Renal cortical epithelial cell (primary cell): ENCODE results near the gene TTC28. TPM values are rescaled to one million over a fixed set of nuclear protein-coding genes. Genes with fewer than 3 reads are reported as not detected.
A peak's percentile ranks its signal among the peaks of the same experiment; 100 is the strongest.
"Not testable (repeated sequence)": the region's sequence is repeated elsewhere in the genome, so short reads cannot be mapped to it uniquely, and the experiment has no call there.

Source experiments
- DNase-seq: peaks from one replicate; pipeline ENCODE4 v3.0.0-alpha.2; 2011; ENCODE audit warnings: low read depth
- total RNA-seq: library from RNA; depleted of rRNA; stranded (reverse); fragments of >200 nt; gene quantifications from 2 replicates; pipeline ENCODE4 v1.2.3, GENCODE V29; 2014

Gene TTC28
- total RNA-seq, 1 donor from 2014 or later: 28.3 TPM

- no peak for DNase-seq
Measured at GRCh38 chr22:28604966-28605761, 74.5 kb downstream of the TTC28 start.

DNA sequence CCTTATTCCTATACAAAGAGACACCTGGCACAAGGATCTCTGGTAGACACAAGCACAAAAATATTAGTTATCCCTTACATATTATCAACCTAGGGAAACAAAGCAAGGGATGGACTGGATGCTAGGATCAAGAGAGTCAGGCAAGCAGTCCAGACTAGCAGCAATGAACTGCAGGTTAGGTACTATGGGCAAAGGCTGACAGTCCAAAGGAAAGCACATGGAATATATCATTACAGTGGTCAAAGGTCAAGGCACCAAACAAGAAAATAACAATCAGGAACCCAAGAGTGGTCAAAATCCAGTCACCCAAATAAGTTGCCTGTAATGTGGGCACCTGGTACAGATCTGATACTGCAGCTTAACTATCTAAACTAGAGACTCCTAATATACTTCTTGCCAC is 77.7 kb downstream of the TTC28 start:
- DNase-seq: no peak

DNA sequence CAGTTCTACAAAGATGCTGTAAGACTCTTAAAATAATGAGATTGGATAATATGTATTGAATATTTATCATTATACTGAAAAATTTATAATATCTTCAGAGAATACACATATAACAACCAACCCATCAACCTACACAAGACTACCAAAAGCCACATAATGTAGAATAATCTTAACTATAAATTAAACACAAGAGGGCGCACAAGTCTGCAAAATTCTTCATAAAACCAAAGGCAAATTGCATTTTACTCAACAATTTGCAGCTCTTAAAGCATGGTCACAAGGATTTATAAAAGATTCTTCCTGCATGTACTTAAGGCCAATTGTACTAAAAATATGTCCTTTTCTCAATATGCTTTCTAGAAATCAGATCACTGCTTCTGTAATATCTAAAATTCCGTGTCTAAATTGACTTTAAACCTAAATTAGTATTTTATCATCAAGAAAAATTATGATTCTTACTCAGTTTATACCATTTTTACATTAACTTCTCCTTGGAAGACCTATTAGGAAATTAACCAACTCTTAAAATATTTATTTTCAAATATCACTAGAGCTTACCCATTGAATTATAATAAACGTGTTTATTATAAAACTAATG is 79.0 kb downstream of the TTC28 start:
- DNase-seq: peak; percentile 71

DNA sequence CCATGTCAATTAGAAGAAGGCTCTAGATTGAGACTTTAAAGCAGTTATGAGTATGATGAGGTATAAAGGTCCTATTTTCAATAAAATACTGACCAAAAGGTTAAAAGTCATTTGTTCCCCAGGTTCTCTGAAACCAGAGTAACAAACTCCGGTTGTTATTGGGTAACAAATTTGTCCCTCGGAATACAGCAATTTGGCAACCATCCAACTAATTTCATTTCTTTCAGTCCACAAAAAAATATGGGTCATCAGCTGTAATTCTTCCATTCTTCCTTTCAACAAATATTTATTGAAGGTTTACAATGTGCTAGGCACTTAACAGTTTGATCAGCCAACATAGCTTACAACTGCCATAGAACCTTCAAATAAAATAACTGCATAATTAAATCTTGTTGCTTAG is 79.9 kb downstream of the TTC28 start:
- DNase-seq: no peak

DNA sequence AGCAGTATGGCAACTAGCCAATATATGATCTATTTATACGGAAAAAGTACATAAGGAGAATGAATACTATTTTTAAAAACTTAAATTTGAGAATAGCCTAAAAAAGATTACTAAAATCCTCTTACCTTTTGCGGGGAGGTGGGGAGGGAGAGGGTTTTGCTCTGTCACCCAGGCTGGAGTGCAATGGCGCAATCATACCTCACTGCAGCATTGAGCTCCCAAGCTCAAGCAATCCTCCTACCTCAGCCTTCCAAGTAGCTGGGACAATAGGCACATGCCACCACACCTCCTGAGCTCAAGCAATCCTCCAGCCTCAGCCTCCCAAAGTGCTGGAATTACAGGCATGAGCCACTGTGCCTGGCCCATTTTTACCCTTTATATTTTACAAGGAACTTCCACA is 82.0 kb downstream of the TTC28 start:
- DNase-seq: no peak

- DNase-seq: peak; percentile 82
Measured at GRCh38 chr22:28594797-28595462, 84.7 kb downstream of the TTC28 start.

DNA sequence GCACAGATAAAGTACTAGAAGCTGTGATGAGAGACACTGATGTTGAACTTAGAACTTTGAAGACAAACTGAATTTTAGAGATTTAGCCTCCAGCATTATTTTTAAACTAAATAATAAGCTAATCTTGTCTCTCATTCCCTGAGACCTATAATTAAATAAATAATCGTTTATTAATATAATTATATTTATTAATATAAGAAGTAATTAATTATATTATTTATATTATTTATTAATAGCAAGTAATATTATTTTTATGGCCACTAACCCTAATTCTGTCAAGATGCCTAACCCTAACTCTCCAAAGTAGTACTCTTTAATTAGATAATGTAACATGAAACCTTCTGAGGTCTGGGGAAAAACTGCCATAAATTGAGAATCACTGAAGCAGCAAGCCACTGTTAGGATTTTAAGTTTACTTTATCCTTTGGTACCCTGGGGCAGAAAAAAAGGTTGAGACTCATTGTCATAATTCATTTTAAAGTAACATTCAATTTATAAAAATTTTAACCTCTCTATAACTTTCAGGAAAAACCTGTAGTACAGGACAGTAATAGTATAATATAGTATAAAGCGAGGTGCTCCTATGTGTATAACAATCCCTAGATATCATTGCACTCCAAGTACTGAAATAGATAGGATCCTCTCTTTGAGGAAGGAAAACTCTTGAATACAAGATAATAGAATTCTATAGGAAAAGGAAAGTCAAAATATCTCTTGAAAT is 85.4 kb downstream of the TTC28 start:
- peak; percentile 21 for DNase-seq

DNA sequence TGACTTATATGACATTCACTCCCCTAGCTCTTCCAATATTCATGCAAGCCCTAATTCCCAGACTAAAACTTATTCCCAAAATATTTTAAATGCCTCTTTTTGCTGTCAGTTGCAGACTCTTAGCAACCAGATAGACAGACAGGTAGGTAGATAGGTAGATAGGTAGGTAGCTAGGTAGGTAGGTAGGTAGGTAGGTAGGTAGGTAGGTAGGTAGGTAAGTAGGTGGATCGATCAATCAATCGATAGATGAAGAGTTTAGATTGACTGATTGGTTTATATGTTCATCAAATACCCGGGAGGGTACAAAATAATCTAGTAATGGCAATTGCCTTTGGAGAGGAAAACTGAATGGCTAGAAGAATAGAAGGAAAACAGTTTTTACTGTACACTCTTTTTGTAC is 86.3 kb downstream of the TTC28 start:
- no peak for DNase-seq

- DNase-seq: no peak
Measured at GRCh38 chr22:28589102-28589750, 90.4 kb downstream of the TTC28 start.

- no peak for DNase-seq
Measured at GRCh38 chr22:28585324-28585723, 94.3 kb downstream of the TTC28 start.

GRCh38 chr22:28582806-28583205 is 96.8 kb downstream of the TTC28 start:
- DNase-seq: peak; percentile 16

- DNase-seq: no peak
Measured at GRCh38 chr22:28581016-28581415, 98.6 kb downstream of the TTC28 start.

DNA sequence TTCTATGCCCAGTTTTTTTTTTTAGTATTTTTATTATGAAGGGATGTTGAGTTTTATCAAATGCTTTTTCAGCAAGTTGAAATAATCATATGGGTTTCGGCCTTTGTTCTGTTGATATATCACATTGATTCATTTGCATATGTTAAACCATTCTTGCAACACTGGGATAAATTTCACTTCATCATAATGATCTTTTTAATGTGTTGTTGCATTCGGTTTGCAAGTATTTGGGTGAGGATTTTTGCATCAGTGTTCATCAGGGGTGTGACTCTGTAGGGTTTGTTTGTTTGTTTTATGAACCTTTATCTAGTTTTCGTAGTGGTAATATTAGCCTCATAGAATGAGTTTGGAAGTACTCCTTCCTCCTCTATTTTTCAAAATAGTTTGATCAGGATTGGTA is 103.5 kb downstream of the TTC28 start:
- DNase-seq: no peak

DNA sequence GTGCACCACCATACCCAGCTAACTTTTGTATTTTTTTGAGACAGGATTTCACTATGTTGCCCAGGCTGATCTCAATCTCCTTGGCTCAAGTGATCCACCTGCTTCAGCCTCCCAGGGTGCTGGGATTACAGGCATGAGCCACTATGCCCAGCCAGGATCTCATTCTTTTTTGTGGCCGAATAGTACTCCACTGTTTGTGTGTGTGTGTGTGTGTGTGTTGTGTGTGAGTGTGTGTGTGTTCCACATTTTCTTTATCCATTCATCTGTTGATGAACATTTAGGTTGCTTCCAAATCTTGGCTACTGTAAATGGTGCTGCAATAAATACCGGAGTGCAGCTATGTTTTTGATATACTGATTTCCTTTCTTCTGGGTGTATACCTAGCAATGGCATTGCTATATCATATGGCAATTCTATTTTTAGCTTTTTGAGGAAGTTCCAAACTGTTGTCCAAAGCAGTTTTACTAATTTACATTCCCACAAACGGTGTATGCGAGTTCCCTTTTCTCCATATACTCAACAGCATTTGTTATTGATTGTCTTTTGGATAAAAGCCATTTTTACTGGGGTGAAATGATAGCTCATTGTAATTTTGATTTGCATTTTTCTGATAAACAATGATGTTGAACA is 105.4 kb downstream of the TTC28 start:
- DNase-seq: no peak

DNA sequence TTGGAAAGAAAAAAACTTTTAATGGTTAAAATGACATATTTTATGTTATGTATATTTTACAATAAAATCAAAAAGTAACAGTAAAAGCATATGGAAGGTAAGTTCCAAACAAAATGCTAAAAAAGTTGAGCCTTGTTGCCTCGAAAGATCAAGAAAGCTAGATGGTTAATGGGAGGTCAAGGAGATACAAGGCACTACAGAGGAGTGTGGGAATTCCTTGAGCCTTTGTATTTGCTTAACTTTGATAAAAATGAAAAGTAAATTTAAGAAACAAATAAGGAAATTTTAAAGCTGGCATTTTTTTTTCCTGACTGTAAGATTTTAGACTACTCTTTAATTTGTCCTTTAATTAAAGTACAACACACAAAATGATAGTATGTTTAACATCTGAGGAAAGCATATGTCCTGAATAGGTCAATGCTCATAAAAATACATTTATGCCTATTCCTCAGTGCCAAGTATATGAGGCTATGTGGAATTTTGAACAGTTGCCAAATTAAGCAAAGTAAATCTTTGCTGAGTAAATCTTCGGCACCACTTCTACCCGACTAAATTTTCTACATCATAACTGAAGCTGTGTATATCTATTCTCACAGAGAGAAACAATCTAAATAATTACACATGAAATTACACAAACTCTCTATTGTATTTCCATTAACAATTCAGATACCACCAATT is 108.8 kb downstream of the TTC28 start:
- no peak for DNase-seq

DNA sequence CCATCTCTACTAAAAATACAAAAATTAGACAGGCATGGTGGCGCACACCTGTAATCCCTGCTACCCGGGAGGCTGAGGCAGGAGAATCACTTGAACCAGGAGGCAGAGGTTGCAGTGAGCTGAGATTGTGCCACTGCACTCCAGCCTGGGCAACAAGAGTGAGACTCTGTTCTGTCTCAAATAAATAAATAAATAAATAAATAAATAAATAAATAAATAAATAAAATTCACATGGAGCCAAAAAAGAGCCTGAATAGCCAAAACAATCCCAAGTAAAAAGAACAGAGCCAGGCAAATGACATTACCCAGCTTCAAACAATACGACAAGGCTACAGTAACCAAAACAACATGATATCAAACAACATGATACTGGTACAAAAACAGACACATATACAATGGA is 110.7 kb downstream of the TTC28 start:
- DNase-seq: not testable (repeated sequence)

DNA sequence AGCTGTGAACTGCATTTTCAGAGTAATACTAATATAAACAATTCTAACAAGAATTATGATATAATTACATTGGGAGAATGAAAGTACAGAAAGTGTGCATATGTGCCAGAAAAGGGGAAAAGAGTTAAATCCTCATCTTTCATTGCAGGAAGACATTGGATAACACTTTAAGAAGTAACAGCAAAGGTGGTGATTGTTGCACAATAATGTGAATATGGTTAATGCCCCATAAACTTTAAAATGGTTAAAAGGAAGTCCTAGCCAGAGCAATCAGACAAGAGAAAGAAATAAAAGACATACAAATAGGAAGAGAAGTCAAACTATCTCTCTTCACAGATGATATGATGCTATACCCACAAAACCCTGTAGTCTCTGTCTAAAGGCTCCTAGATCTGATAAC is 111.5 kb downstream of the TTC28 start:
- no peak for DNase-seq

DNA sequence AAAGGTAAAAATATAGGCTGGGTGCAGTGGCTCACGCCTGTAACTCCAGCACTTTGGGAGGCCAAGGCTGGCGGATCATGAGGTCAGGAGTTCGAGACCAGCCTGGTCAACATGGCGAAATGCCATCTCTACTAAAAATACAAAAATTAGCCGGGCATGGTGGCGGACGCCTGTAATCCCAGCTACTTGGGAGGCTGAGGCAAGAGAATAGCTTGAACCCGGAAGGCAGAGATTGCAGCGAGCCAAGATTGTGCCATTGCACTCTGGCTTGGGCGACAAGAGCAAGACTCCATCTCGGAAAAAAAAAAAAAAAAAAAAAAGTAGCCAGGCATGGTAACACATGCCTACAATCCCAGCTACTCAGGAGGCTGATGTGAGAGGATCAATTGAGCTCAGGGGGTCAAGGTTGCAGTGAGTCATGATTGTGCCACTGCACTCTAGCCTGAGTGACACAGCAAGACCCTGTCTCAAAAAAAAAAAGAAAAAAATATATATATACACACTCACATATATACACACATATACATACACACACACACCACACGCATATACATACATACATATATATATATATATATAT is 112.6 kb downstream of the TTC28 start:
- DNase-seq: not testable (repeated sequence)

DNA sequence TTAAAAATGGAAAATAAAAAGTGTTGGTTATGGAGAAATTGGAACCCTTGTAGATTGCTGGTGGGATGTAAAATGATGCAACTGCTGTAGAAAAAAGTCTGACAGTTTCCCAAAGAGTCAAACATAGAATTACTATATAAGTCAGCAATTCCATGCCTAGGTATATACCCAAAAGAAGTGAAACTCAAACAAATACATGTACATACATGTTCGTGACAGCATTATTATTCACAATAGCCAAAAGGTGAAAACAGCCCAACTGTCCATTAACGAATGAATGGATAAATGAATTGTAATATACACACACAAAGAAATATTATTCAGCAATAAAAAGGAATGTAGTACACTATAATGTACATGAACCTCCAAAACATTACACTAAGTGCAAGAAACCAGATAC is 116.0 kb downstream of the TTC28 start:
- DNase-seq: no peak

GRCh38 chr22:28562324-28562723 is 117.3 kb downstream of the TTC28 start:
- DNase-seq: no peak

DNA sequence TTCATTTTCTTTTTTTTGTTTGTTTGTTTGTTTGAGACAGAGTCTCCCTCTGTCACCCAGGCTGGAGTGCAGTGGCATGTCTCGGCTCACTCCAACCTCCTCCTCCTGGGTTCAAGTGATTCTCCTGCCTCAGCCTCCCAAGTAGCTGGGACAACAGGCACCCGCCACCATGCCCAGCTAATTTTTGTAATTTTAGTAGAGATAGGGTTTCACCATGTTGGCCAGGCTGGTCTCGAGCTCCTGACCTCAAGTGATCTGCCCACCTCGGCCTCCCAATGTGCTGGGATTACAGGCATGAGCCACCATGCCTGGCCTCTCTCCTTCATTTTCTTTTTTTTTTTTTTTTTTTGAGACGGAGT is 118.9 kb downstream of the TTC28 start:
- DNase-seq: not testable (repeated sequence)
